H9 (cell line): ENCODE results near the gene ZNF556. TPM values are rescaled to one million over a fixed set of nuclear protein-coding genes. Genes with fewer than 3 reads are reported as not detected.

Source experiments
- DNase-seq: peaks from one replicate; pipeline ENCODE4 v3.0.0-alpha.2; 2017
- H2AFZ ChIP-seq: one replicate; pipeline ENCODE4 v1.6.1; 2013; ENCODE audit warnings: mild to moderate bottlenecking, low read length, control low read depth, moderate library complexity
- H2AK5ac ChIP-seq: 2 replicates; pipeline ENCODE4 v1.6.1; 2013; ENCODE audit warnings: low read length, control low read depth, mixed read lengths; ENCODE audit not compliant: insufficient read length
- H2BK120ac ChIP-seq: one replicate; pipeline ENCODE4 v1.6.1; 2013; ENCODE audit warnings: low read depth, mild to moderate bottlenecking, low read length, control low read depth, inconsistent platforms; ENCODE audit not compliant: poor library complexity, severe bottlenecking
- H2BK12ac ChIP-seq: 2 replicates; pipeline ENCODE4 v1.6.1; 2013; ENCODE audit warnings: low read length, control low read depth, mixed read lengths, low read depth; ENCODE audit not compliant: insufficient read length
- H2BK15ac ChIP-seq: 2 replicates; pipeline ENCODE4 v1.6.1; 2013; ENCODE audit warnings: low read depth, low read length, control low read depth
- H2BK20ac ChIP-seq: one replicate; pipeline ENCODE4 v1.6.1; 2013; ENCODE audit warnings: low read depth, mild to moderate bottlenecking, low read length, control low read depth, inconsistent platforms; ENCODE audit not compliant: poor library complexity, severe bottlenecking
- H2BK5ac ChIP-seq: 2 replicates; pipeline ENCODE4 v1.6.1; 2013; ENCODE audit warnings: low read length, control low read depth, mixed read lengths; ENCODE audit not compliant: insufficient read length
- H3K14ac ChIP-seq: 2 replicates; pipeline ENCODE4 v1.6.1; 2013; ENCODE audit warnings: low read length, control low read depth; ENCODE audit not compliant: insufficient read depth
- H3K18ac ChIP-seq: 2 replicates; pipeline ENCODE4 v1.6.1; 2013; ENCODE audit warnings: low read depth, mild to moderate bottlenecking, mixed read lengths, low read length, control low read depth; ENCODE audit not compliant: insufficient read length
- H3K23ac ChIP-seq: 2 replicates; pipeline ENCODE4 v1.6.1; 2013; ENCODE audit warnings: low read length, control low read depth, mixed read lengths, low read depth; ENCODE audit not compliant: insufficient read length
- H3K23me2 ChIP-seq: 2 replicates; pipeline ENCODE4 v1.6.1; 2013; ENCODE audit warnings: low read depth, mild to moderate bottlenecking, mixed read lengths, low read length, control low read depth; ENCODE audit not compliant: insufficient read length, poor library complexity, severe bottlenecking
- H3K27ac ChIP-seq: 2 replicates; pipeline ENCODE4 v1.5.1; 2013; ENCODE audit warnings: low read length, control low read depth, mixed read lengths, low read depth; ENCODE audit not compliant: insufficient read length
- H3K27me3 ChIP-seq: 2 replicates; pipeline ENCODE4 v1.6.1; 2013; ENCODE audit warnings: low read length, control low read depth, inconsistent platforms; ENCODE audit not compliant: insufficient read depth
- H3K4ac ChIP-seq: 2 replicates; pipeline ENCODE4 v1.6.1; 2013; ENCODE audit warnings: low read depth, mild to moderate bottlenecking, control low read depth, inconsistent platforms, low read length, moderate library complexity
- H3K4me1 ChIP-seq: 2 replicates; pipeline ENCODE4 v1.6.1; 2013; ENCODE audit warnings: low read length, control low read depth, inconsistent platforms; ENCODE audit not compliant: insufficient read depth
- H3K4me2 ChIP-seq: 2 replicates; pipeline ENCODE4 v1.6.1; 2013; ENCODE audit warnings: low read length, control low read depth, mixed read lengths; ENCODE audit not compliant: insufficient read length, insufficient read depth
- H3K56ac ChIP-seq: 2 replicates; pipeline ENCODE4 v1.6.1; 2013; ENCODE audit warnings: low read depth, mild to moderate bottlenecking, mixed read lengths, low read length, control low read depth; ENCODE audit not compliant: insufficient read length
- H3K79me1 ChIP-seq: 2 replicates; pipeline ENCODE4 v1.6.1; 2013; ENCODE audit warnings: low read depth, mild to moderate bottlenecking, moderate library complexity, low read length, control low read depth, inconsistent platforms; ENCODE audit not compliant: insufficient read depth, poor library complexity, severe bottlenecking
- H3K79me2 ChIP-seq: 2 replicates; pipeline ENCODE4 v1.6.1; 2013; ENCODE audit warnings: low read length, control low read depth, inconsistent platforms; ENCODE audit not compliant: insufficient read depth
- H3K9ac ChIP-seq: 2 replicates; pipeline ENCODE4 v1.6.1; 2013; ENCODE audit warnings: low read length, control low read depth, mixed read lengths; ENCODE audit not compliant: insufficient read length; ENCODE audit errors: extremely low read depth
- H3K9me3 ChIP-seq: one replicate; pipeline ENCODE4 v1.6.1; 2013; ENCODE audit warnings: low read depth, low read length, inconsistent platforms; ENCODE audit not compliant: control insufficient read depth
- H3T11ph ChIP-seq: one replicate; pipeline ENCODE4 v1.6.1; 2013; ENCODE audit warnings: mild to moderate bottlenecking, low read length, control low read depth, inconsistent platforms
- H4K20me1 ChIP-seq: one replicate; pipeline ENCODE4 v1.6.1; 2013; ENCODE audit not compliant: control insufficient read depth, insufficient read length, insufficient read depth
- H4K5ac ChIP-seq: 2 replicates; pipeline ENCODE4 v1.6.1; 2013; ENCODE audit warnings: low read depth, mild to moderate bottlenecking, mixed read lengths, low read length, control low read depth; ENCODE audit not compliant: insufficient read length
- H4K8ac ChIP-seq: replicated peaks from 2 replicates; pipeline ENCODE4 v1.6.1; 2013; ENCODE audit warnings: low read length, control low read depth, mixed read lengths, low read depth; ENCODE audit not compliant: insufficient read length
- H4K91ac ChIP-seq: 2 replicates; pipeline ENCODE4 v1.6.1; 2013; ENCODE audit warnings: low read depth, mild to moderate bottlenecking, moderate library complexity, mixed read lengths, low read length, control low read depth; ENCODE audit not compliant: insufficient read length
- H3K27ac Mint-ChIP-seq, 3 experiments: 2 replicates in 2 of 3; 3 replicates in 1 of 3; pipeline ENCODE4 v1.8.0; 2020 to 2021; ENCODE audit warnings: mixed read lengths in 3 of 3, mild to moderate bottlenecking in 1 of 3, moderate library complexity in 1 of 3
- H3K27me3 Mint-ChIP-seq: 2 replicates; pipeline ENCODE4 v1.8.0; 2021; ENCODE audit warnings: low read depth, mild to moderate bottlenecking, moderate library complexity, mixed read lengths
- H3K36me3 Mint-ChIP-seq, 3 experiments: 2 replicates in 2 of 3; 3 replicates in 1 of 3; pipeline ENCODE4 v1.8.0; 2020 to 2021; ENCODE audit warnings: low read depth in 3 of 3, mixed read lengths in 3 of 3; ENCODE audit not compliant: insufficient read depth in 1 of 3
- H3K4me1 Mint-ChIP-seq, 2 experiments: 2 replicates each; pipeline ENCODE4 v1.8.0; 2020; ENCODE audit warnings: mixed read lengths in 2 of 2
- H3K4me3 Mint-ChIP-seq, 2 experiments: 2 replicates in 1 of 2; 3 replicates in 1 of 2; pipeline ENCODE4 v1.8.0; 2020 to 2021; ENCODE audit warnings: mild to moderate bottlenecking in 2 of 2, mixed read lengths in 2 of 2, moderate library complexity in 1 of 2
- H3K9me3 Mint-ChIP-seq, 2 experiments: 2 replicates in 1 of 2; 3 replicates in 1 of 2; pipeline ENCODE4 v1.8.0; 2020; ENCODE audit warnings: mild to moderate bottlenecking in 2 of 2, mixed read lengths in 2 of 2, moderate library complexity in 1 of 2
- WGBS: extraction: QIAGEN DNeasy Blood & Tissue Kit; methylation state at CpG from one replicate; pipeline ENCODE4 v1.1.7; 2013; ENCODE audit warnings: missing lambda C conversion rate, low lambda C conversion rate, mixed read lengths; ENCODE audit not compliant: insufficient read length; ENCODE audit errors: extremely low coverage; 5-methylcytosine and 5-hydroxymethylcytosine counted together
- total RNA-seq: library from RNA; stranded (reverse); gene quantifications from 2 replicates; pipeline ENCODE4 v1.2.1, GENCODE V29; 2021
- TF ChIP-seq, protein P1 (sequence below): fragments of 200-600 bp; sonication (generic); conservative IDR thresholded peaks from 3 replicates; pipeline ENCODE4 v1.8.0; 2021; ENCODE audit warnings: antibody characterized with exemption, mild to moderate bottlenecking

ZNF556 gene
- total RNA-seq, 1 experiment from 2014 or later: not detected

DNA sequence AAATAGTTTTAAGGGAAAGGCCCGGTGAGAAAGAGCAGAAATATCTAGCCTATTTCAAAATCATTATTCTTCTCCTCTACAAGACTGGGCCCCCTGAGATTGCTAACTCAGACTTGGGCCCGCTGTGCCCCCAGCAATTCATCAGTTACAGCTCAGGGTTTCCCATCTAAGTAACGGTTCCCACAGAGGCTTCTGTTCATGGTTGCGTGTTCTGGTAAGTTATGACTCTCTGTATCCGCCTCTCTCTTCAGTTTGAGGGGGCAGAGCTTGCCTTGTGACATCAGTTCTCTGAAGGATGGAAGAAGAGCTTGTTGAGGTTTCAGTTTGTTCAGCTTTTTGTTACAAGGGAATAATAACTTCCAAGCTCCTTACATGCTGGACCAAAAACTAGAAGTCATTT lies 45.2 kb downstream of the ZNF556 start:
- Histone ChIP-seq H2AK5ac (no peak overlapping the region), H4K5ac (no peak overlapping the region), H3K4me2 (no peak overlapping the region), H3K23ac (no peak overlapping the region), H3K9me3 (peaks cover 6% of the 10 kb centered on the region), H3K9ac (no peak overlapping the region), H3K79me2 (no peaks in the 10 kb centered on the region; the same call in 1 of the 2 replicates), H3K18ac (no peak overlapping the region), H3T11ph (no peak overlapping the region), H3K23me2 (no peaks in the 10 kb centered on the region), H4K20me1 (no peaks in the 10 kb centered on the region), H3K4ac (no peak overlapping the region), H3K4me1 (no peaks in the 10 kb centered on the region), H2BK120ac (no peak overlapping the region), H3K14ac (no peak overlapping the region), H3K27me3 (no peaks in the 10 kb centered on the region), H3K56ac (no peak overlapping the region), H2BK12ac (no peak overlapping the region), H4K8ac (no peak overlapping the region), H2BK15ac (no peak overlapping the region), H2AFZ (no peak overlapping the region), H2BK20ac (no peak overlapping the region), H2BK5ac (no peak overlapping the region), H3K27ac (no peak overlapping the region), H3K79me1 (peaks cover 5% of the 10 kb centered on the region), H4K91ac (no peak overlapping the region)
- Mint-ChIP-seq H3K27me3 (no peaks in the 10 kb centered on the region; the same call in 1 of the 2 replicates), H3K4me1 (no peaks in the 10 kb centered on the region), H3K36me3 (peaks cover 49 to 64% (median 55%) of the 10 kb centered on the region in 3 experiments), H3K9me3 (peaks cover 21 to 58% of the 10 kb centered on the region in 2 experiments), H3K4me3 (no peak overlapping the region), H3K27ac (no peak overlapping the region)
- WGBS: no CpG with 5 or more reads among the region's 5 CpGs
- DNase-seq: no peak
- TF ChIP-seq, protein P1, sequence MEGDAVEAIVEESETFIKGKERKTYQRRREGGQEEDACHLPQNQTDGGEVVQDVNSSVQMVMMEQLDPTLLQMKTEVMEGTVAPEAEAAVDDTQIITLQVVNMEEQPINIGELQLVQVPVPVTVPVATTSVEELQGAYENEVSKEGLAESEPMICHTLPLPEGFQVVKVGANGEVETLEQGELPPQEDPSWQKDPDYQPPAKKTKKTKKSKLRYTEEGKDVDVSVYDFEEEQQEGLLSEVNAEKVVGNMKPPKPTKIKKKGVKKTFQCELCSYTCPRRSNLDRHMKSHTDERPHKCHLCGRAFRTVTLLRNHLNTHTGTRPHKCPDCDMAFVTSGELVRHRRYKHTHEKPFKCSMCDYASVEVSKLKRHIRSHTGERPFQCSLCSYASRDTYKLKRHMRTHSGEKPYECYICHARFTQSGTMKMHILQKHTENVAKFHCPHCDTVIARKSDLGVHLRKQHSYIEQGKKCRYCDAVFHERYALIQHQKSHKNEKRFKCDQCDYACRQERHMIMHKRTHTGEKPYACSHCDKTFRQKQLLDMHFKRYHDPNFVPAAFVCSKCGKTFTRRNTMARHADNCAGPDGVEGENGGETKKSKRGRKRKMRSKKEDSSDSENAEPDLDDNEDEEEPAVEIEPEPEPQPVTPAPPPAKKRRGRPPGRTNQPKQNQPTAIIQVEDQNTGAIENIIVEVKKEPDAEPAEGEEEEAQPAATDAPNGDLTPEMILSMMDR: no peak
